Endothelial cell of umbilical vein (primary cell): Measurements from ENCODE around the gene SDHB. TPM values are rescaled to one million over a fixed set of nuclear protein-coding genes. Genes with fewer than 3 reads are reported as not detected.

ENCODE experiments used
- BruUV-seq: library from RNA; stranded (reverse); fragments of 400-500 nt; replicated peaks from 2 replicates; lab custom pipeline; 2021; lab: Mats Ljungman, UMichigan
- CTCF ChIA-PET: fragments of 300-600, 350-600 bp; sonication (Branson Sonifier 250); formaldehyde crosslinking; loops from one replicate; lab custom pipeline; 2021; ENCODE audit warnings: antibody characterized with exemption, inconsistent platforms; lab: Charles Lee
- POLR2A ChIA-PET: fragments of 300-600, 350-600 bp; sonication (Branson Sonifier 250); formaldehyde crosslinking; loops from one replicate; lab custom pipeline; 2021; ENCODE audit warnings: antibody characterized with exemption, inconsistent platforms; lab: Charles Lee
- DNase-seq: peaks from one replicate; pipeline ENCODE4 v3.0.0-alpha.2; 2011; ENCODE audit warnings: low read depth, low spot score
- FAIRE-seq: peaks from 2 replicates; lab custom pipeline; 2011; peaks lifted over from hg19 to GRCh38; lab: Jason Lieb, UNC
- H2AFZ ChIP-seq: 2 replicates; pipeline ENCODE4 v1.6.0; 2012; ENCODE audit warnings: low read depth, low read length, control low read depth, inconsistent platforms
- H3K27ac ChIP-seq: 2 replicates; pipeline ENCODE4 v1.5.1; 2011; ENCODE audit warnings: low read depth, mild to moderate bottlenecking, control low read depth, low read length, moderate library complexity; ENCODE audit not compliant: insufficient read depth
- H3K27me3 ChIP-seq, 2 experiments: 2 replicates each; pipeline versions ENCODE4 v1.6.0 to v1.6.1; 2011; ENCODE audit warnings: low read length in 2 of 2, mixed read lengths in 1 of 2; ENCODE audit not compliant: control insufficient read depth in 2 of 2, insufficient read depth in 2 of 2
- H3K36me3 ChIP-seq, 2 experiments: 2 replicates in 1 of 2; 3 replicates in 1 of 2; pipeline ENCODE4 v1.5.1; 2011; ENCODE audit warnings: low read length in 2 of 2, mild to moderate bottlenecking in 1 of 2, moderate library complexity in 1 of 2; ENCODE audit not compliant: control insufficient read depth in 2 of 2, insufficient read depth in 2 of 2; ENCODE audit errors: extremely low read depth in 1 of 2
- H3K4me1 ChIP-seq: 3 replicates; pipeline ENCODE4 v1.5.1; 2011; ENCODE audit warnings: mild to moderate bottlenecking, low read length; ENCODE audit not compliant: control insufficient read depth, insufficient read depth; ENCODE audit errors: extremely low read depth
- H3K4me2 ChIP-seq: 2 replicates; pipeline ENCODE4 v1.6.1; 2011; ENCODE audit warnings: low read length, control low read depth, mixed read lengths; ENCODE audit not compliant: insufficient read depth
- H3K4me3 ChIP-seq, 3 experiments: fragments of 200-600 bp in 1 of 3; sonication (generic), shearing (Covaris generic) in 1 of 3; replicated peaks in 1 of 3; 2 replicates each; pipeline ENCODE4 v1.5.1; 2011 to 2016; ENCODE audit warnings: control low read depth in 3 of 3, low read length in 3 of 3, mild to moderate bottlenecking in 2 of 3, inconsistent platforms in 1 of 3, low read depth in 1 of 3, moderate library complexity in 1 of 3; ENCODE audit not compliant: insufficient read depth in 1 of 3
- H3K79me2 ChIP-seq: 2 replicates; pipeline ENCODE4 v1.6.0; 2012; ENCODE audit warnings: low read length, inconsistent platforms; ENCODE audit not compliant: control insufficient read depth, insufficient read depth
- H3K9ac ChIP-seq: replicated peaks from 2 replicates; pipeline ENCODE3; 2011; ENCODE audit warnings: low read length, control low read depth; ENCODE audit not compliant: insufficient read depth; ENCODE audit errors: extremely low read depth
- H3K9me1 ChIP-seq: replicated peaks from 3 replicates; pipeline ENCODE4 v1.6.0; 2011; ENCODE audit warnings: mild to moderate bottlenecking, low read length; ENCODE audit not compliant: control insufficient read depth, insufficient read depth; ENCODE audit errors: extremely low read depth
- H3K9me3 ChIP-seq: replicated peaks from 2 replicates; pipeline ENCODE4 v1.5.1; 2012; ENCODE audit warnings: low read length, inconsistent platforms; ENCODE audit not compliant: control insufficient read depth, insufficient read depth
- H4K20me1 ChIP-seq: replicated peaks from 2 replicates; pipeline ENCODE3; 2011; ENCODE audit warnings: mild to moderate bottlenecking, low read length; ENCODE audit not compliant: control insufficient read depth, insufficient read depth; ENCODE audit errors: extremely low read depth
- EZH2 ChIP-seq: IDR thresholded peaks from 2 replicates; pipeline ENCODE4 v1.6.1; 2012; ENCODE audit warnings: borderline replicate concordance, low read depth, mild to moderate bottlenecking, moderate library complexity, low read length, inconsistent platforms; ENCODE audit not compliant: severe bottlenecking
- FOS ChIP-seq: IDR thresholded peaks from 2 replicates; pipeline ENCODE4 v1.6.1; 2011; ENCODE audit warnings: mild to moderate bottlenecking, low read length, moderate library complexity, borderline replicate concordance; ENCODE audit not compliant: insufficient read depth
- GATA2 ChIP-seq: IDR thresholded peaks from 2 replicates; pipeline ENCODE4 v1.7.0; 2011; ENCODE audit warnings: low read depth, mild to moderate bottlenecking, moderate library complexity, mixed read lengths, low read length; ENCODE audit not compliant: insufficient read length, insufficient read depth
- JUN ChIP-seq: IDR thresholded peaks from 2 replicates; pipeline ENCODE4 v1.6.1; 2011; ENCODE audit warnings: borderline replicate concordance, low read depth; ENCODE audit not compliant: insufficient read length, insufficient read depth
- MYC ChIP-seq: IDR thresholded peaks from one replicate; pipeline ENCODE4 v1.6.1; 2011; ENCODE audit warnings: mild to moderate bottlenecking, low read depth, low read length
- POLR2A ChIP-seq: IDR thresholded peaks from 2 replicates; pipeline ENCODE4 v1.6.1; 2012; ENCODE audit warnings: low read depth, mild to moderate bottlenecking, control low read depth, low read length
- POLR2AphosphoS5 ChIP-seq: IDR thresholded peaks from 2 replicates; pipeline ENCODE4 v1.6.1; 2012; ENCODE audit warnings: low read depth, mild to moderate bottlenecking, control low read depth, low read length, moderate library complexity; ENCODE audit not compliant: insufficient read depth
- dilution Hi-C: fragments of 300-500 bp; cut with MboI; formaldehyde crosslinking; loops from one replicate; pipeline ENCODE4 v1.15.0; 2019; ENCODE audit warnings: low sequenced_read_pairs; ENCODE audit not compliant: extremely low pct_ligation_motif_present
- intact Hi-C: fragments of 100-400 bp; cut with micrococcal nuclease; formaldehyde crosslinking; loops from one replicate; pipeline ENCODE4 v1.10.0; 2022
- polyA plus RNA-seq, 4 experiments: library from polyadenylated mRNA; depleted of rRNA in 3 of 4; stranded (reverse) in 3 of 4; unstranded in 1 of 4; fragments of >200 nt; gene quantifications; 2 replicates each; pipeline versions ENCODE4 v1.2.1 to v1.2.3, GENCODE V29; 2011 to 2012; ENCODE audit warnings: missing spikeins in 1 of 4
- total RNA-seq: library from RNA; stranded (reverse); gene quantifications from 2 replicates; pipeline ENCODE4 v1.2.3, GENCODE V29; 2021
- TF ChIP-seq, protein P1 (sequence below): IDR thresholded peaks from 2 replicates; pipeline ENCODE4 v1.6.1; 2011; ENCODE audit not compliant: insufficient read depth, insufficient read length
- TF ChIP-seq, protein P2 (sequence below), 2 donors: IDR thresholded peaks; 1 replicate in 1 of 2; 2 replicates in 1 of 2; pipeline ENCODE4 v1.5.1; 2011; ENCODE audit warnings: low read length in 2 of 2, mild to moderate bottlenecking in 2 of 2, moderate library complexity in 2 of 2, control low read depth in 1 of 2, inconsistent platforms in 1 of 2, low read depth in 1 of 2; ENCODE audit not compliant: insufficient read depth in 1 of 2; ENCODE audit errors: extremely low read depth in 1 of 2

The SDHB gene
- total and polyA plus RNA-seq, 2 donors (not counting 3 experiments of a cell fraction or from before 2014, with no cell fraction given) = 96.2 to 98.1 TPM

DNA sequence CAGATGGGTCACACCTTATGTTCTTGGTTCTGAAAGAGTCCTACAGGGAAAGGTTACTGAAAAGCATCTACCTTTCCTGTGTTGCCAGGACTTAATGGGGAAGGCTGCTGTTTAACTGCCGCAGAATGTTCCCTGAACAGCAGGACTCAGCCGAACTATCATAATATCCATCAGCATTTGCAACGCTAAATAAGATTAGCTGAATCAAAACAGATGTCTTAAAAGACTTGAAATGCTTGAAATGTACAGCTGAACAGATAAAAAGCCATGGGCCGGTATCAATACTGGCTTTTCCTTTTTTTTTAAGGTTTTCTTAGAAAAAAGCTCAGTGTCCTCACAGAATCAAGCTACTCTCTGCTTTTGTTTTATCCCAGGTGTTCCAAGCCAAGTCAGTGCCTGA lies 22.4 kb downstream of the SDHB start:
- Histone ChIP-seq H3K4me3 (no peak overlapping the region), H3K9me3 (no peaks in the 10 kb centered on the region), H2AFZ (no peak overlapping the region), H3K9me1 (no peaks in the 10 kb centered on the region), H3K4me1 (no peaks in the 10 kb centered on the region), H4K20me1 (no peaks in the 10 kb centered on the region), H3K9ac (no peak overlapping the region), H3K36me3 (peaks cover 14 to 15% of the 10 kb centered on the region in 2 experiments), H3K79me2 (peaks cover 4% of the 10 kb centered on the region), H3K4me2 (no peak overlapping the region), H3K27me3 (no peaks in the 10 kb centered on the region), H3K27ac (no peak overlapping the region)
- dilution Hi-C loops (no loop called here), intact Hi-C loops (no loop called here)
- DNase-seq = no peak
- POLR2A ChIA-PET = no interaction called here
- TF ChIP-seq EZH2 (no peak), FOS (no peak), POLR2A (no peak), GATA2 (no peak), JUN (no peak), POLR2AphosphoS5 (no peak), MYC (no peak)
- TF ChIP-seq, protein P1, sequence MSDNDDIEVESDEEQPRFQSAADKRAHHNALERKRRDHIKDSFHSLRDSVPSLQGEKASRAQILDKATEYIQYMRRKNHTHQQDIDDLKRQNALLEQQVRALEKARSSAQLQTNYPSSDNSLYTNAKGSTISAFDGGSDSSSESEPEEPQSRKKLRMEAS = no peak
- TF ChIP-seq, protein P2, sequence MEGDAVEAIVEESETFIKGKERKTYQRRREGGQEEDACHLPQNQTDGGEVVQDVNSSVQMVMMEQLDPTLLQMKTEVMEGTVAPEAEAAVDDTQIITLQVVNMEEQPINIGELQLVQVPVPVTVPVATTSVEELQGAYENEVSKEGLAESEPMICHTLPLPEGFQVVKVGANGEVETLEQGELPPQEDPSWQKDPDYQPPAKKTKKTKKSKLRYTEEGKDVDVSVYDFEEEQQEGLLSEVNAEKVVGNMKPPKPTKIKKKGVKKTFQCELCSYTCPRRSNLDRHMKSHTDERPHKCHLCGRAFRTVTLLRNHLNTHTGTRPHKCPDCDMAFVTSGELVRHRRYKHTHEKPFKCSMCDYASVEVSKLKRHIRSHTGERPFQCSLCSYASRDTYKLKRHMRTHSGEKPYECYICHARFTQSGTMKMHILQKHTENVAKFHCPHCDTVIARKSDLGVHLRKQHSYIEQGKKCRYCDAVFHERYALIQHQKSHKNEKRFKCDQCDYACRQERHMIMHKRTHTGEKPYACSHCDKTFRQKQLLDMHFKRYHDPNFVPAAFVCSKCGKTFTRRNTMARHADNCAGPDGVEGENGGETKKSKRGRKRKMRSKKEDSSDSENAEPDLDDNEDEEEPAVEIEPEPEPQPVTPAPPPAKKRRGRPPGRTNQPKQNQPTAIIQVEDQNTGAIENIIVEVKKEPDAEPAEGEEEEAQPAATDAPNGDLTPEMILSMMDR (IDR thresholded peaks at IDR 0.05; ENCODE audit: extremely low read depth in 1 of 2, insufficient read depth in 1 of 2, low read depth in 1 of 2, low read length in 2 of 2) = no peak
- no peak for FAIRE-seq
- CTCF ChIA-PET = interaction anchor here (0.6 kb wide), 1 partner anchor 15 kb away, joined by 3 read pairs; no protein-coding TSS in a partner anchor
- no TSS peak for BruUV-seq
